K562 (cell line): ENCODE measurements around the gene RNF186.

ENCODE experiments used
- ATF2 ChIP-seq: sonication (generic); formaldehyde crosslinking; IDR thresholded peaks from 2 replicates; pipeline ENCODE4 v1.8.1; 2022; ENCODE audit warnings: missing genetic modification reagents
- CBX2 ChIP-seq: fragments of 200-600 bp; sonication (generic); IDR thresholded peaks from one replicate; pipeline ENCODE4 v1.6.1; 2012; ENCODE audit warnings: mild to moderate bottlenecking, low read length, inconsistent platforms; ENCODE audit not compliant: insufficient read depth, poor library complexity, severe bottlenecking
- HCFC1 ChIP-seq: IDR thresholded peaks from 2 replicates; pipeline ENCODE4 v1.6.1; 2012; ENCODE audit warnings: low read depth, low read length, improper control_type of control experiment
- HIVEP1 ChIP-seq: fragments of 250-450 bp; sonication (Bioruptor Pico); IDR thresholded peaks from 2 replicates; pipeline ENCODE4 v1.4.0; 2020; ENCODE audit warnings: mild to moderate bottlenecking
- HMGN3 ChIP-seq: IDR thresholded peaks from 2 replicates; pipeline ENCODE4 v1.6.1; 2011; ENCODE audit warnings: borderline replicate concordance, low read depth, mild to moderate bottlenecking, mixed read lengths, low read length; ENCODE audit not compliant: insufficient read length; ENCODE audit errors: extremely low read depth
- PCBP2 ChIP-seq: fragments of 200-400 bp; formaldehyde crosslinking; IDR thresholded peaks from 2 replicates; pipeline ENCODE4 v1.6.1; 2018; ENCODE audit warnings: low read length, low read depth, mild to moderate bottlenecking, moderate library complexity; ENCODE audit not compliant: poor library complexity, severe bottlenecking
- POLR2A ChIP-seq: fragments of 450-650 bp; conservative IDR thresholded peaks from 2 replicates; pipeline ENCODE4 v1.6.1; 2016
- RFX5 ChIP-seq: IDR thresholded peaks from 2 replicates; pipeline ENCODE4 v1.6.1; 2011; ENCODE audit warnings: low read depth, mild to moderate bottlenecking, improper control_type of control experiment, low read length
- TBP ChIP-seq: optimal IDR thresholded peaks from 2 replicates; pipeline ENCODE3; 2011; ENCODE audit warnings: low read depth, low read length, improper control_type of control experiment
- ZNF644 ChIP-seq: fragments of 200-800 bp; sonication (Bioruptor generic); IDR thresholded peaks from 2 replicates; pipeline ENCODE4 v1.6.1; 2016; ENCODE audit warnings: low read depth, missing genetic modification characterization, missing compliant biosample characterization

- TF ChIP-seq TBP (no peak), POLR2A (no peak), RFX5 (no peak), ATF2 (CRISPR knock-in tag) (no peak), HIVEP1 (no peak), HMGN3 (no peak), PCBP2 (no peak), CBX2 (no peak), HCFC1 (no peak), ZNF644 (tag) (no peak)
These were observed 39.3 kb downstream of the RNF186 start for GRCh38 chr1:19775831-19776230.
